ENCODE results near the gene VKORC1L1. TPM values are rescaled to one million over a fixed set of nuclear protein-coding genes. Genes with fewer than 3 reads are reported as not detected.
A peak's percentile ranks its signal among the peaks of the same experiment; 100 is the strongest.
"Not testable (repeated sequence)": the region's sequence is repeated elsewhere in the genome, so short reads cannot be mapped to it uniquely, and the experiment has no call there.

The VKORC1L1 gene
- total and polyA plus RNA-seq, 9 of the 15 experiments (the other 6 are each of a cell fraction or from before 2014, with no cell fraction given), result 6.8 to 36.5 (median 19.3) TPM

DNA sequence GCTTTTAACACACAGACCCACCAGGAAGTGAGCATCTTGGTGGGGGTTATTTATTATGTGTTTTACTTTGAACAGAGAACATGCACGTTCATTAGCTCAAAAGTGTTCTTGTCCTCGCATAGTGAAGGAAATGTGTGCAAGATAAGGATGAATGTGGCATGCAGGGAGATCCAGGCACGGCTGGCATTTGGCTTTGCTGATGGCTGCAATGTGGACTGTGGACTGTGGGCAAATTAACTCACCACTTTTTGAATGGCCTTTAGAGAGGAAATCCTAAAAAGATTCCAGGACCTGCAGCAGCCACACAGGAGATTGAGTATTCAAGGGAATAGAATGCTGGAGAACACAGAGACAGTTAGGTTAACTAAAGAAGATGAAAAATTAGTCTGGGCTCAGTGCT lies 6.6 kb upstream of the VKORC1L1 start:
- intact Hi-C loops (cut with micrococcal nuclease); ATAC-seq; BruUV-seq (replicated peaks); H3K36me3 ChIP-seq (ENCODE audit: control insufficient read depth, insufficient read depth, low read length); H3K4me3 ChIP-seq; H3K27me3 ChIP-seq (ENCODE audit: control insufficient read depth in 2 of 2, insufficient read depth in 2 of 2, low read length in 2 of 2); in situ Hi-C loops (cut with MboI); H3K79me2 ChIP-seq (ENCODE audit: control insufficient read depth, insufficient read depth, low read length); FAIRE-seq; DNase-seq (ENCODE audit: extremely low read depth in 1 of 4, low spot score in 3 of 4); H4K20me1 ChIP-seq (replicated peaks; ENCODE audit: control insufficient read depth, insufficient read depth, low read length); H3K27ac ChIP-seq (ENCODE audit: extremely low read depth, low read depth, low read length); H3K4me1 ChIP-seq (replicated peaks in 1 of 2; ENCODE audit: control insufficient read depth in 2 of 2, insufficient read depth in 2 of 2, low read length in 2 of 2); CTCF ChIA-PET (ENCODE audit: low intra/inter-chr PET ratio); H3K4me2 ChIP-seq (ENCODE audit: insufficient read depth, low read length); H3K9ac ChIP-seq (ENCODE audit: insufficient read depth in 1 of 2, low read depth in 2 of 2, low read length in 2 of 2); H2AFZ ChIP-seq (ENCODE audit: low read depth, low read length); H3K9me1 ChIP-seq (ENCODE audit: control insufficient read depth, insufficient read depth, low read length); H3K9me3 ChIP-seq (replicated peaks; ENCODE audit: control insufficient read depth, insufficient read depth, low read depth, low read length): not testable (repeated sequence)
- 0% methylated on average over 3 of the region's 3 CpGs for WGBS (ENCODE audit: insufficient coverage, low coverage, missing lambda C conversion rate)
- POLR2A ChIA-PET, result interaction anchor here (1.3 to 1.8 kb wide), 2 partner anchors 9 to 27 kb away, joined by 3 to 5 read pairs; no protein-coding TSS in a partner anchor

DNA sequence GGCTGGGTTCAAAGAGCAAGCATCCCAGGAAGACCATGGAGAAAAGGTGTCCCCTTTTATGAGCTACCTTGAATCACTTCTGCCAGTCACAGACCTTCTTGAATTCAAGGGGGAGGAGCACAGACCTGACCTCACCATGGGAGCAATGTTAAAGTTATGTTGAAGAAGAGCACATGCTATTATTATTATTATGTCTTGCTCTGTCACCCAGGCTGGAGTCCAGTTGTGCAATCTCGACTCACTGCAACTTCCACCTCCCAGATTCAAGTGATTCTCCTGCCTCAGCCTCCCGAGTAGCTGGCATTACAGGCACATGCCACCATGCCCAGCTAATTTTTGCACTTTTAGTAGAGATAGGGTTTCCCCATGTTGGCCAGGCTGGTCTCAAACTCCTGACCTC lies 5.2 kb upstream of the VKORC1L1 start:
- 0 out of 2 replicates have a peak, but pooled peaks have one; percentile 34 for TF ChIP-seq CEBPB (tag; IDR thresholded peaks at IDR 0.05)
- ATAC-seq; BruUV-seq (replicated peaks); H4K20me1 ChIP-seq (replicated peaks; ENCODE audit: control insufficient read depth, insufficient read depth, low read length); FAIRE-seq; H3K4me1 ChIP-seq (replicated peaks in 1 of 2; ENCODE audit: control insufficient read depth in 2 of 2, insufficient read depth in 2 of 2, low read length in 2 of 2); H3K9me1 ChIP-seq (ENCODE audit: control insufficient read depth, insufficient read depth, low read length); H2AFZ ChIP-seq (ENCODE audit: low read depth, low read length); H3K9me3 ChIP-seq (replicated peaks; ENCODE audit: control insufficient read depth, insufficient read depth, low read depth, low read length); H3K27me3 ChIP-seq (ENCODE audit: control insufficient read depth in 2 of 2, insufficient read depth in 2 of 2, low read length in 2 of 2); DNase-seq (ENCODE audit: extremely low read depth in 1 of 4, low spot score in 3 of 4); H3K4me3 ChIP-seq; H3K27ac ChIP-seq (ENCODE audit: extremely low read depth, low read depth, low read length); H3K36me3 ChIP-seq (ENCODE audit: control insufficient read depth, insufficient read depth, low read length); H3K9ac ChIP-seq (ENCODE audit: insufficient read depth in 1 of 2, low read depth in 2 of 2, low read length in 2 of 2); H3K79me2 ChIP-seq (ENCODE audit: control insufficient read depth, insufficient read depth, low read length); in situ Hi-C loops (cut with MboI); H3K4me2 ChIP-seq (ENCODE audit: insufficient read depth, low read length); intact Hi-C loops (cut with micrococcal nuclease); CTCF ChIA-PET (ENCODE audit: low intra/inter-chr PET ratio): not testable (repeated sequence)
- WGBS (ENCODE audit: insufficient coverage, low coverage, missing lambda C conversion rate), result 11% methylated on average over 2 of the region's 2 CpGs
- POLR2A ChIA-PET, result interaction anchor here (1.3 to 1.8 kb wide), 2 partner anchors 10 to 29 kb away, joined by 3 to 5 read pairs; no protein-coding TSS in a partner anchor
